ENCODE results near the gene PURB.
"Not testable (repeated sequence)": the region's sequence is repeated elsewhere in the genome, so short reads cannot be mapped to it uniquely, and the experiment has no call there.

DNA sequence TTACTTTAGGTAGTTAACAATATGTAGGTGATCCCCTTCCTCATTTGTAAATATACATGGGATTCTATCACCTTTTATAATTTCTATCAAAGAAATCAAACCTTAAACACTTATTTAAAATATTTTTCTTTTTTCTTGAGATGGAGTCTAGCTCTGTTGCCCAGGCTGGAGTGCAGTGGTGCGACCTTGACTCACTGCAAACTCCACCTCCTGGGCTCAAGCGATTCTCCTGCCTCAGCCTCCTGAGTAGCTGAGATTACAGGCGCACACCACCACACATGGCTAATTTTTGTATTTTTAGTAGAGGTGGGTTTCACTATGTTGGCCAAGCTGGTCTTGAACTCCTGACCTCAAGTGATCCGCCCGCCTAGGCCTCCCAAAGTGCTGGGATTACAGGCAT, 41.9 kb downstream of the PURB start:
- not testable (repeated sequence) for TF ChIP-seq CTCF (conservative IDR thresholded peaks at IDR 0.05 in 1 of 2, IDR thresholded peaks at IDR 0.05 in 1 of 2; ENCODE audit: extremely low read depth in 1 of 2, insufficient read depth in 1 of 2, low read depth in 1 of 2, low read length in 2 of 2); EZH2 (IDR thresholded peaks at IDR 0.05; ENCODE audit: borderline replicate concordance, low read length)
